Breast epithelium (tissue), 3 donors: ENCODE measurements around the gene ECHS1.

Source experiments
- POLR2A ChIP-seq: fragments of 450-650 bp; IDR thresholded peaks from one replicate; pipeline ENCODE4 v1.6.1; 2016; ENCODE audit warnings: antibody characterized with exemption, mild to moderate bottlenecking, moderate library complexity
- POLR2AphosphoS5 ChIP-seq, 3 donors: sonication (generic); formaldehyde crosslinking; IDR thresholded peaks; one replicate each; pipeline ENCODE4 v1.6.1; 2017; ENCODE audit warnings: antibody characterized with exemption in 3 of 3
- TF ChIP-seq, protein P1 (sequence below), 3 donors: fragments of 450-650 bp; IDR thresholded peaks; one replicate each; pipeline ENCODE4 v1.5.1; 2016 to 2017; ENCODE audit warnings: antibody characterized with exemption in 3 of 3, mild to moderate bottlenecking in 3 of 3, moderate library complexity in 3 of 3

- TF ChIP-seq, protein P1, sequence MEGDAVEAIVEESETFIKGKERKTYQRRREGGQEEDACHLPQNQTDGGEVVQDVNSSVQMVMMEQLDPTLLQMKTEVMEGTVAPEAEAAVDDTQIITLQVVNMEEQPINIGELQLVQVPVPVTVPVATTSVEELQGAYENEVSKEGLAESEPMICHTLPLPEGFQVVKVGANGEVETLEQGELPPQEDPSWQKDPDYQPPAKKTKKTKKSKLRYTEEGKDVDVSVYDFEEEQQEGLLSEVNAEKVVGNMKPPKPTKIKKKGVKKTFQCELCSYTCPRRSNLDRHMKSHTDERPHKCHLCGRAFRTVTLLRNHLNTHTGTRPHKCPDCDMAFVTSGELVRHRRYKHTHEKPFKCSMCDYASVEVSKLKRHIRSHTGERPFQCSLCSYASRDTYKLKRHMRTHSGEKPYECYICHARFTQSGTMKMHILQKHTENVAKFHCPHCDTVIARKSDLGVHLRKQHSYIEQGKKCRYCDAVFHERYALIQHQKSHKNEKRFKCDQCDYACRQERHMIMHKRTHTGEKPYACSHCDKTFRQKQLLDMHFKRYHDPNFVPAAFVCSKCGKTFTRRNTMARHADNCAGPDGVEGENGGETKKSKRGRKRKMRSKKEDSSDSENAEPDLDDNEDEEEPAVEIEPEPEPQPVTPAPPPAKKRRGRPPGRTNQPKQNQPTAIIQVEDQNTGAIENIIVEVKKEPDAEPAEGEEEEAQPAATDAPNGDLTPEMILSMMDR (IDR thresholded peaks at IDR 0.05) = no peak
- TF ChIP-seq POLR2A (no peak), POLR2AphosphoS5 (IDR thresholded peaks at IDR 0.05) (no peak)
Observed at GRCh38 chr10:133405844-133406527, 32.8 kb upstream of the ECHS1 start.
